Skin epidermis (tissue), 12 donors: ENCODE results near the gene TFAP2A.

Source experiments
- H3K27ac ChIP-seq, 21 experiments: fragments of 200-600 bp; sonication (generic) in 11 of 21; one replicate each; pipeline ENCODE4 v1.5.0; 2020; ENCODE audit warnings: mild to moderate bottlenecking in 3 of 21, inconsistent platforms in 2 of 21, moderate library complexity in 2 of 21
- H3K4me3 ChIP-seq, 7 experiments: fragments of 200-600 bp; sonication (generic) in 2 of 7; one replicate each; pipeline ENCODE4 v1.5.0; 2020; ENCODE audit warnings: inconsistent platforms in 2 of 7, mild to moderate bottlenecking in 2 of 7, moderate library complexity in 1 of 7

The TFAP2A gene

GRCh38 chr6:10404107-10404798, 10.6 kb downstream of the TFAP2A start:
- Histone ChIP-seq H3K4me3 (peak overlapping the region; percentile 25 to 50 (median 33)), H3K27ac (peak overlapping the region; percentile 48 to 94 (median 82))

- Histone ChIP-seq H3K27ac (peak overlapping the region in 18 of 21 experiments; percentile 28 to 94 (median 81)), H3K4me3 (peak overlapping the region; percentile 25 to 50 (median 33))
Measured at GRCh38 chr6:10403385-10404106, 11.3 kb downstream of the TFAP2A start.

GRCh38 chr6:10402648-10403311, 12.1 kb downstream of the TFAP2A start:
- Histone ChIP-seq H3K4me3 (peak overlapping the region in 2 of 7 experiments; percentile 43 to 50), H3K27ac (peak overlapping the region in 9 of 21 experiments; percentile 20 to 90 (median 84))

- Histone ChIP-seq H3K27ac (peak overlapping the region in 4 of 21 experiments; percentile 20 to 87 (median 54)), H3K4me3 (no peak overlapping the region)
Measured at GRCh38 chr6:10401632-10402223, 13.1 kb downstream of the TFAP2A start.

- H3K4me3 ChIP-seq = no peak overlapping the region
- peak overlapping the region in 8 of 21 experiments; percentile 5 to 87 (median 31) for H3K27ac ChIP-seq
Measured at GRCh38 chr6:10401004-10401536, 13.8 kb downstream of the TFAP2A start.

GRCh38 chr6:10400330-10400729, 14.5 kb downstream of the TFAP2A start:
- Histone ChIP-seq H3K4me3 (no peak overlapping the region), H3K27ac (peak overlapping the region in 13 of 21 experiments; percentile 7 to 78 (median 48))

- Histone ChIP-seq H3K4me3 (no peak overlapping the region), H3K27ac (peak overlapping the region in 14 of 21 experiments; percentile 9 to 78 (median 66))
Measured at GRCh38 chr6:10399451-10399850, 15.4 kb downstream of the TFAP2A start.

- peak overlapping the region in 12 of 21 experiments; percentile 12 to 78 (median 66) for H3K27ac ChIP-seq
- H3K4me3 ChIP-seq = no peak overlapping the region
Measured at GRCh38 chr6:10398446-10399218, 16.2 kb downstream of the TFAP2A start.

GRCh38 chr6:10397756-10398445, 17.0 kb downstream of the TFAP2A start:
- Histone ChIP-seq H3K4me3 (no peak overlapping the region), H3K27ac (peak overlapping the region in 10 of 21 experiments; percentile 12 to 75 (median 30))

- peak overlapping the region in 2 of 21 experiments; percentile 21 to 66 for H3K27ac ChIP-seq
Measured at GRCh38 chr6:10396785-10397184, 18.1 kb downstream of the TFAP2A start.

GRCh38 chr6:10395704-10396546, 18.9 kb downstream of the TFAP2A start:
- Histone ChIP-seq H3K4me3 (no peak overlapping the region), H3K27ac (peak overlapping the region in 6 of 21 experiments; percentile 21 to 66 (median 32))

More at GRCh38 chr6:10396785-10397184, 18.1 kb downstream of the TFAP2A start:
- H3K4me3 ChIP-seq = no peak overlapping the region

GRCh38 chr6:10395171-10395703, 19.6 kb downstream of the TFAP2A start:
- no peak overlapping the region for H3K4me3 ChIP-seq
- peak overlapping the region in 4 of 21 experiments; percentile 29 to 66 (median 36) for H3K27ac ChIP-seq

GRCh38 chr6:10393544-10394225, 21.2 kb downstream of the TFAP2A start:
- no peak overlapping the region for H3K4me3 ChIP-seq
- no peak overlapping the region for H3K27ac ChIP-seq

- no peak overlapping the region for H3K4me3 ChIP-seq
- H3K27ac ChIP-seq = no peak overlapping the region
Measured at GRCh38 chr6:10391799-10392198, 23.1 kb downstream of the TFAP2A start.

- no peak overlapping the region for H3K4me3 ChIP-seq
- no peak overlapping the region for H3K27ac ChIP-seq
Measured at GRCh38 chr6:10391299-10391630, 23.6 kb downstream of the TFAP2A start.

- Histone ChIP-seq H3K4me3 (no peak overlapping the region), H3K27ac (no peak overlapping the region)
Measured at GRCh38 chr6:10390495-10391298, 24.2 kb downstream of the TFAP2A start.
